Kidney epithelial cell (primary cell): ENCODE measurements around the gene PDK4. TPM values are rescaled to one million over a fixed set of nuclear protein-coding genes. Genes with fewer than 3 reads are reported as not detected.

Source experiments
- DNase-seq: peaks from one replicate; pipeline ENCODE4 v3.0.0-alpha.2; 2010; ENCODE audit warnings: low read depth
- H3K27me3 ChIP-seq: 2 replicates; pipeline ENCODE4 v1.6.0; 2011; ENCODE audit warnings: low read length; ENCODE audit not compliant: control insufficient read depth, insufficient read depth
- H3K36me3 ChIP-seq: 2 replicates; pipeline ENCODE4 v1.5.1; 2011; ENCODE audit warnings: low read length; ENCODE audit not compliant: control insufficient read depth, insufficient read depth
- H3K4me3 ChIP-seq: 2 replicates; pipeline ENCODE4 v1.5.1; 2011; ENCODE audit warnings: low read depth, mild to moderate bottlenecking, control low read depth, low read length
- total RNA-seq: library from RNA; depleted of rRNA; stranded (reverse); fragments of >200 nt; gene quantifications from 2 replicates; pipeline ENCODE4 v1.2.3, GENCODE V29; 2015
- TF ChIP-seq, protein P1 (sequence below): IDR thresholded peaks from 2 replicates; pipeline ENCODE4 v1.5.1; 2011; ENCODE audit warnings: mild to moderate bottlenecking, moderate library complexity, low read length, control low read depth, inconsistent platforms; ENCODE audit not compliant: insufficient read depth, poor library complexity, severe bottlenecking

Gene PDK4
- total RNA-seq, 1 donor from 2014 or later, result 0.42 TPM

- no peak for DNase-seq
- Histone ChIP-seq H3K4me3 (no peak overlapping the region), H3K27me3 (no peaks in the 10 kb centered on the region), H3K36me3 (no peaks in the 10 kb centered on the region)
- TF ChIP-seq, protein P1, sequence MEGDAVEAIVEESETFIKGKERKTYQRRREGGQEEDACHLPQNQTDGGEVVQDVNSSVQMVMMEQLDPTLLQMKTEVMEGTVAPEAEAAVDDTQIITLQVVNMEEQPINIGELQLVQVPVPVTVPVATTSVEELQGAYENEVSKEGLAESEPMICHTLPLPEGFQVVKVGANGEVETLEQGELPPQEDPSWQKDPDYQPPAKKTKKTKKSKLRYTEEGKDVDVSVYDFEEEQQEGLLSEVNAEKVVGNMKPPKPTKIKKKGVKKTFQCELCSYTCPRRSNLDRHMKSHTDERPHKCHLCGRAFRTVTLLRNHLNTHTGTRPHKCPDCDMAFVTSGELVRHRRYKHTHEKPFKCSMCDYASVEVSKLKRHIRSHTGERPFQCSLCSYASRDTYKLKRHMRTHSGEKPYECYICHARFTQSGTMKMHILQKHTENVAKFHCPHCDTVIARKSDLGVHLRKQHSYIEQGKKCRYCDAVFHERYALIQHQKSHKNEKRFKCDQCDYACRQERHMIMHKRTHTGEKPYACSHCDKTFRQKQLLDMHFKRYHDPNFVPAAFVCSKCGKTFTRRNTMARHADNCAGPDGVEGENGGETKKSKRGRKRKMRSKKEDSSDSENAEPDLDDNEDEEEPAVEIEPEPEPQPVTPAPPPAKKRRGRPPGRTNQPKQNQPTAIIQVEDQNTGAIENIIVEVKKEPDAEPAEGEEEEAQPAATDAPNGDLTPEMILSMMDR, result no peak
Measured at GRCh38 chr7:95630702-95631458, 34.6 kb upstream of the PDK4 start.

DNA sequence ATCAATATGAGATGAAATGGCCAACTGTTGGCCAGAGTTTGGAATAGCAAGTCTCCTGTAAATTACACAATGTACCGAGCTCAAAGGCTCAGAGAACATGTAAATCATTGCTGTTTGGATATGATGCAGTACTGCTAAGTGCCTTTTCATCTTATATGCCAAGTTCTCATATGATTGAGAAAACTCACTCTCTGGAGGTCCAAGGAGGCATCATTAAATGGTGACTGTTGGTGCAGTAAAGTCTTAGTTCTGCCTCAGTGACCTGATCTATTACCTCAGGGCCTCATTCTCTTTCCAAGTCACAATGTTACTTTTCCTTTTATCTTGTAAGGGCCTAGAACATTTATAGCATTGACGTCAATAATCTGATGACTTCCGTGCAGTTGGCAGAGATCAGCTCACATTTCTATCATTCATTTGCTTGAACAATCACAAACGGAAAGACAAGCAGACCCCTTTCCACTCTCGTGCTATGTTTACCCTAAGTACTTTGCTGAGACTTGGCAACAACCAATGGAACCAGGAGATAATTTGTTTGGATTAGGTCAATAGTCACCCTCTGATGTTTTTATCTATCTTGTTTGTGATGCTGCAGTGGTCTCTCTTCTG, 32.6 kb upstream of the PDK4 start:
- Histone ChIP-seq H3K4me3 (no peak overlapping the region), H3K27me3 (no peaks in the 10 kb centered on the region), H3K36me3 (no peaks in the 10 kb centered on the region)
- DNase-seq, result no peak
- TF ChIP-seq, protein P1, result no peak

- TF ChIP-seq, protein P1, result no peak
- H3K4me3 ChIP-seq, result no peak overlapping the region
- H3K27me3 ChIP-seq, result no peaks in the 10 kb centered on the region
- DNase-seq, result no peak
- no peaks in the 10 kb centered on the region for H3K36me3 ChIP-seq
Measured at GRCh38 chr7:95623788-95624187, 27.5 kb upstream of the PDK4 start.

GRCh38 chr7:95622859-95623258, 26.5 kb upstream of the PDK4 start:
- TF ChIP-seq, protein P1, result no peak
- no peaks in the 10 kb centered on the region for H3K27me3 ChIP-seq
- H3K4me3 ChIP-seq, result no peak overlapping the region
- no peaks in the 10 kb centered on the region for H3K36me3 ChIP-seq
- no peak for DNase-seq

DNA sequence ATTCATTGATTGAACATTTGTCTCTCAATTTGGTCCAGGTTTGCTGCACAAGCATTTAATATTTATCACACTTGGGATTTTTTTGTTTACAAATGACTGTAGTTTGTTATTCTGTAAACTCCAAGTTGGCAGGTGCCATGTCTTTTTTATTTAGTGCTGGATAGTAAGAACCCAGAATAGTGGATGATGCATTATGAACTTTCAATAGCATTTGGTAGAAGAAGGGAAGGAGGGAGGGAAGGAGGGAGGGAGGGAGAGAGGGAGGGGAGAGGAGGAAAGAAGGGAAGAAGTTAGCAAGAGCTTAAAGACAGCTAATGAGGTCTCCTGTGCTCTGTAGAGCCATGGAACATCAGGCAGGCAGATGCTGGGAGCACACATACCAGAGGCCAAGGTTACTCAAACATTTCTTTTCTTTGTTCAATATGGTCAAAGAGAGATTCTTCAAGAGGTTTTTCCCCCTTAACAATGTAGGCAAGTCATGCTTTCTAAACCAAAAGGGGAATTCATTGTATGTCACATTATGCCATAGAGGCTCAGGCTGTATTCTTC, 25.8 kb upstream of the PDK4 start:
- TF ChIP-seq, protein P1, result no peak
- Histone ChIP-seq H3K4me3 (no peak overlapping the region), H3K27me3 (no peaks in the 10 kb centered on the region), H3K36me3 (no peaks in the 10 kb centered on the region)
- DNase-seq, result no peak

DNA sequence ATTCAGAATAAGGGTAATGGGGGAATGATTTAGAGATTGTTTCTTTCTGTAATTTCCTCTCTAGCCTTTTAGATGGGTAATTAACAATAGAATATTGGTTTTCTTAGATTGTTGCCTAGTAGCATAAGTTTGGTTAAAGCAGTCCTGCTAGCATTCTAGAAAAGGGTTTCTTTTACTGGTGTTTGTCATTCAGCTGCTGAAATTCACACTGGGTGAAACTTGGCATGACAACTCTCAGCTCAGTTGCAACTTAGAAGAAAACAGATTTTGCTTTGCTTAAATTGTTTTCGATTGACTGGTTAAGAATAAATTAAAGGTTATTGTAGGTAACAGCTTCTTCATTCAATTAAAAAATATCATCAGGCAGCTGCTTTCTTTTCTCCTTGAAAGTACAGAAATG, 25.1 kb upstream of the PDK4 start:
- Histone ChIP-seq H3K27me3 (no peaks in the 10 kb centered on the region), H3K36me3 (no peaks in the 10 kb centered on the region), H3K4me3 (no peak overlapping the region)
- TF ChIP-seq, protein P1, result no peak
- no peak for DNase-seq
